Femur (tissue), 1 donor: ENCODE results near the gene ARHGEF26.

Source experiments
- DNase-seq: peaks from one replicate; pipeline ENCODE4 v3.0.0-alpha.2; 2017

The ARHGEF26 gene

DNA sequence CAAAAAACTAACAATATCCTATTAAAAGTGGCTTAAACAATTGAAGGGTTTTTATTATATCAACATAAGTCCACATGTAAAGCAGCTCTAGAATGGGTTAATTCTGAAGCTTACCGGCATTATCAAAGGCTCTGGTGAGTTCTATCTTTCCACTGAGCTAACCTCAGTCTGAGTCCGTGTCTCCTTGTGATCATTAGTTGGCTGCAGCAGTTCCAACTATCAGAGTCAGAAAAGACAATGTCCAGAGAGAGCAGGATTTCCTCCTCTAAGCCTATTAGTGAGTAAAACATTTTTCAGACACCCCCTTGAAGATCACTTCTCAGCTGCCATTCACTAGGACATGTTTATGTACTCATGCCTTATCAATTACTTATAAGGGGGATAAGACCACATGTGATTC is 153.2 kb downstream of the ARHGEF26 start:
- DNase-seq: no peak

DNA sequence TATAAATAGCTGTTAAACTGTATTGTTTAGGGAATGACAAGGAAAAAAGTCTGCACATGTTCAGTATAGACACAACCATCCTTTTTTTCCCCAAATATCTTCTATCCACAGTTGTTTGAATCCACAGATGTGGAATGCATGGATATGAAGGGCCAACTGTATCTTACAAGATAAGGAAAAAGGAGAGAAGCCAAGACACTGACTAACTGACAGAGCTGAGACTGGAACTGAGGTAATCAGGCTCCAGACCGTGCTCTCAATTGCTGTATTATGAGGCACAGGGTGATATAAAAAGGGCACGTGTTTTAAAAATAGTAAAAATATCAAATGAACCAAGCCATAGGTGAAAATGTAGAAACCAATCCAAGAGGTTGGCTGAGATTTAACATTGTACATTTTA is 154.1 kb downstream of the ARHGEF26 start:
- no peak for DNase-seq

DNA sequence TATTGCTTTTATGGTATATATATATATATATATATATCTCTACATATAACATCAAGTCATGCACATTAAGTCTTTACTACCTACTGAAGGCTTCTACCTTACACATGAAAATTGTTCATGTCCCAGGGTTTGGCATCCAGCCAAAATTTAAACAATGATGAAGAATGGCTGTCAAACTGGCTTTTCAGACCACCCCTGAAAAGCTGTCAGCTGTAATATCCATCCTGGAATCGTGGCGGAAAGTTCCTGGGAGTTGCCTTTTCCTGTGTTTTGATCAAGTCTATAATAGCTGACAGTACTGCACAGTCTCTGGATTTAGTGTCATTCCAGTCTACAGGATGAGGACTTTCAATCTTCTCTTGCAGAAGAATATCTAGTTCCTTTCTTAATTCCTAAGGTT is 154.8 kb downstream of the ARHGEF26 start:
- no peak for DNase-seq

DNA sequence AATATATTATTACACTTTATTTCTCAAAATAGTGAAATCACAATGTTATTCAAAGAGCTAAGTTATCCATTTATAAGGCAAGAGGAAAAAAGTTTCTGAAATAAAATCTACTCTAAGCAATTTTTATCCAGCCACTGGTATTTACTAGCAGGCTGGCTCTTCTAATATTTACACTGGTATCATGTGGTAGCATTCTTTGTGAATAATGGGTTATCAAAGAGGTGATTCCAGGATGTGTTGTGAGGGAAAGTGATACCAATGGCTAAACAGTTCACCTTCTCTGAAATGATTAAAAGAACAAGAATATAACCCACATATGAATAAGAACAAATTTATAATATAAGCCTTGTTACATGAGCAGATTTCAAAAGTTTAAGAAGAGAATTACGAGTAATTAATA is 159.0 kb downstream of the ARHGEF26 start:
- no peak for DNase-seq

DNA sequence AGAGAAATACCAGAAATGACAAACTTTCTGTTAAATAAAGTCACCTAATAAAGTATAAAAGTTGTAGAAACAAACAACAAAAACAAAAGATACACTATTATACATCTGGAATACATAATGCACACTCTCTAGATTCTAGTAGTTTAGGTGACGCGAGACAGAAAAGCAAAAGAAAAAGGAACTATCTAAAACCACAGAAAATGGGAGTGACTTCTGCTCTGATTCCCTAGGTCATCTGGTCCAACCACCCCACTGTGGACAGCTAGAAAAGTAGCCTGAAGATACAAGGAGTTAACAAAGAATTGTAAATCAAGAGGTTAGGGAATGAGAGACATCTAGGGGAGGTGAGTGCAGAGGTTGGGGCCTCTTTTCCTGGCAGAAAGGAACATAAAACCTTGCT is 164.0 kb downstream of the ARHGEF26 start:
- no peak for DNase-seq

DNA sequence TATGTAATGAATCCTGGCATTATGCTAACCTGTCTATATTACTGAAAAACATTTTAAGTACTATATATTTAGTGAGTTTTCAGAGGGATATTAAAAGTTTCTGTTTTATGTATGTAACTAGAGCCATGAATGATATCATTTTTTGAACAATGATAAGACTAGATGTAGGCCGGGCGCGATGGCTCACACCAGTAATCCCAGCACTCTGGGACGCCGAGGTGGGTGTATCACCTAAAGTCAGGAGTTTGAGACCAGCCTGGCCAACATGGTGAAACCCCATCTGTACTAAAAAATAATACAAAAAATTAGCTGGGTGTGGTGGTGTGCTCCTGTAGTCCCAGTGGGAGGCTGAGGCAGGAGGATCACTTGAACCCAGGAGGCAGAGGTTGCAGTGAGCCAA is 169.0 kb downstream of the ARHGEF26 start:
- no peak for DNase-seq

DNA sequence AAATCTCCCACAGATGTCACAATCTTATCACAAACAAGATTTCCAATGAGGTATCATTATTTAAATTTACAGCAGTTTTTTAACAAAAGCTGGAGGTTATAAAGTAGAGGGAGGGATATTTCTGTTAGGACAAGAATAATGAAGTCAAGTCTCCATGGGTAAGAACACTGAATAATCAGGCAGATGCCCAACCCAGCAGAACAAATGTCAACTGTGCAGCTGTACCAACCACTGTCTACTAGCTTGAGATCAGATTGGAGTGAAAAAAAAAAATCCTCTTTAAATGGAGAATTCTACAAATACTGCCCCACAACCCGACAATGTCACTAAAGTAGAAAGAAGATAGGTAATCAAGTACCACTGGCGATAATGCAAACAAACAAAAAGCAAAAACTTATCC is 172.8 kb downstream of the ARHGEF26 start:
- DNase-seq: no peak

DNA sequence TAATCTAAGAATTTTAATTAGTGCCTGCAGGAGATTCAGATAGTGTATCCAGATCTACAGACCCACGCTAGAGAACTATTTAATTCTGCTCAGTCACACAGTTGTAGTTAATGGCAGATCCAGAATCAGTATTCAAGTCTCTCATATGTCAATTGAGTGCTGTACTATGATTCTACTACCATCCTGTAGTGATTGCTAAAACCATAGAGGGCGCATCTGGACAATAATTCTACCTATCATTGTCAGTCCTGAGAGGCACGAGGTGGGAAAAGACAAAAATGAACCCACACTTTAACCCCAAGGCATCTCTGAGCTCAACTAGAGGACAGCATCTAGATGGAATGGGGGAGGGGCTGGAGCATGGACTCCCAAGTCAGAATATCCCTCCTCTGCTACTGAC is 180.4 kb downstream of the ARHGEF26 start:
- DNase-seq: no peak

DNA sequence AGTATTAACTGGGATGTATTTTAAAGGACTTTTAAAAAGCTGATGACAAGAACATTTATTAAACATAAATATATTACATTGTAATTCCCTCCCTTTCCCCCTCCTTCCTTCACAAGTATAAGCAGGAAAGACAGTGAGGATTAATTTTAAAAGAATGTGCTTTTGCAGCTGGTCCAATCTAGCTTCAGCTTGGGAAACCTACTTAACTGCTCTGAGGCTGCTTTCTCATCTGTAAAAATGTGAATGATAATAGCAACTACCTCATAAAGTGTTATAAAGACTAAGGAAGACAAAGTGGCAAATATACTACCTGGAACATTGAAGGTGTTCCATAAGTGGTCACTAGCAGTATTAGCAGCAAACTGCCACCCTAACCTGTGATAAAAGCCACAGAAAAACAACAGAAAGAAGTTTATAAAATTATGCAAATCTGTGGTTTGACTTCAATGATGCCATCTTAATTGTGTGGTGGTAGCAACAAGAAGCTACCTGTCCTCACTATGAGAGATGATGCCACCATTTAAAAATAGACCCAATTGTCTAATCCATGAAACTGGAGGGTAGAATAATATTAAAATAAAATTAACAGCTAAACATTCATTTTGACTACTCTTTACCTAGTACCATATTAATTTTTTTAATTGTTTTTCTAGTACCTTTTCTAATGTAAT is 183.1 kb downstream of the ARHGEF26 start:
- DNase-seq: no peak

DNA sequence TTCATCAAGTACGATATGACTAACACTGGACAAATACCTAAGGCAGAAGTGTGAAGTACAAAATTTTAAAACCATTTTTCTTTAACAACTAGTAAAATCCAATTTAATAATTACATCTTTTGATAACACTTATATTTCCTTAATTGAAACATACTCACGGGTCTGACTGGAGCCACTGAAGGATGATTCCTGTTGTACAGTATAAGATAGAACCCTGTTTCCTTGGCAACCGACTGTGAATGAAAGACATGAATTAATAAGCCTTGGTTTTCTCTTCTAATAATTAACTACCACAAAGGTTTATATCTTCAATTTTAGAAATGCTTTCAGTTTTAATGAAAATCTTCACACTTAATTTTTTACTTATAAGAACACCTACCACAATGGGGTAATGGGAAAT is 183.7 kb downstream of the ARHGEF26 start:
- no peak for DNase-seq

DNA sequence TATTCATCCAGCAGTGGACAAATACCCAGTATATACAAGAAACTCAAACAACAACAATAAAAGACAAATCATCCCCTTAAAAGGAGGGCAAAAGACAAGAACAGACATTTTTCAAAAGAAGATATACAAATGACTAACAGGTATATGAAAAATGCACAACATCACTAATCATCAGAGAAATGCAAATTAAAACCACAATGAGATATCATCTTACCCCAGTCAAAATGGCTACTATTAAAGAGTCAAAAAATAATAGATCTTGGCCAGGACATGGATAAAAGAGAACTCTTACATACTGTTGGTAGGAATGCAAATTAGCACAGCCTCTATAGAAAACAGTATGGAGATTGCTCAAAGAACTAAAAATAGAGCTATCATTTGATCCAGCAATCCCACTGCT is 186.2 kb downstream of the ARHGEF26 start:
- no peak for DNase-seq
